Gastroesophageal sphincter (tissue), 4 donors: ENCODE results near the gene HELT. TPM values are rescaled to one million over a fixed set of nuclear protein-coding genes. Genes with fewer than 3 reads are reported as not detected.

ENCODE experiments used
- ATAC-seq: fragments of 150-250 bp; one replicate; pipeline ENCODE4 v1.9.1; 2016; ENCODE audit warnings: mild to moderate bottlenecking, moderate library complexity
- H3K27ac ChIP-seq, 4 donors: fragments of 200-600 bp; sonication (generic) in 3 of 4; 1 replicate in 3 of 4; 2 replicates in 1 of 4; pipeline ENCODE4 v1.5.1; 2016 to 2019
- H3K27me3 ChIP-seq: fragments of 200-600 bp; sonication (generic); one replicate; pipeline ENCODE4 v1.5.1; 2019
- H3K36me3 ChIP-seq, 2 donors: fragments of 200-600 bp; sonication (generic); one replicate each; pipeline ENCODE4 v1.5.1; 2019; ENCODE audit warnings: control low read depth in 1 of 2
- H3K4me1 ChIP-seq, 3 donors: fragments of 200-600 bp; sonication (generic); 1 replicate in 2 of 3; 2 replicates in 1 of 3; pipeline ENCODE4 v1.5.1; 2016 to 2019; ENCODE audit warnings: control low read depth in 2 of 3
- H3K4me3 ChIP-seq, 2 donors: fragments of 200-600 bp; sonication (generic); one replicate each; pipeline ENCODE4 v1.5.1; 2019; ENCODE audit warnings: mild to moderate bottlenecking in 1 of 2, moderate library complexity in 1 of 2
- H3K9me3 ChIP-seq, 3 donors: fragments of 200-600 bp; sonication (generic); one replicate each; pipeline ENCODE4 v1.5.1; 2017 to 2019; ENCODE audit warnings: control low read depth in 2 of 3
- EP300 ChIP-seq: sonication (generic); formaldehyde crosslinking; IDR thresholded peaks from one replicate; pipeline ENCODE4 v1.6.1; 2017; ENCODE audit warnings: antibody characterized with exemption, mild to moderate bottlenecking
- POLR2A ChIP-seq, 2 donors: fragments of 450-650 bp; IDR thresholded peaks; one replicate each; pipeline ENCODE4 v1.6.1; 2017; ENCODE audit warnings: antibody characterized with exemption in 2 of 2, mild to moderate bottlenecking in 2 of 2, moderate library complexity in 1 of 2
- POLR2AphosphoS5 ChIP-seq: sonication (generic); formaldehyde crosslinking; IDR thresholded peaks from one replicate; pipeline ENCODE4 v1.6.1; 2017; ENCODE audit warnings: antibody characterized with exemption
- WGBS, 2 donors: methylation state at CpG; one replicate each; pipeline ENCODE4 v1.1.5; 2018; ENCODE audit warnings: low coverage in 1 of 2; 5-methylcytosine and 5-hydroxymethylcytosine counted together
- total RNA-seq, 4 donors: library from RNA; depleted of rRNA; stranded (reverse); fragments of >200 nt; gene quantifications; one replicate each; pipeline ENCODE4 v1.1.0, GENCODE V29; 2016
- TF ChIP-seq, protein P1 (sequence below), 4 experiments: fragments of 200-600 bp in 2 of 4; fragments of 450-650 bp in 2 of 4; sonication (generic) in 1 of 4; IDR thresholded peaks; one replicate each; pipeline ENCODE4 v1.5.1; 2017 to 2019; ENCODE audit warnings: antibody characterized with exemption in 4 of 4, mild to moderate bottlenecking in 2 of 4, moderate library complexity in 2 of 4

The HELT gene
- total RNA-seq, 4 donors from 2014 or later = not detected

DNA sequence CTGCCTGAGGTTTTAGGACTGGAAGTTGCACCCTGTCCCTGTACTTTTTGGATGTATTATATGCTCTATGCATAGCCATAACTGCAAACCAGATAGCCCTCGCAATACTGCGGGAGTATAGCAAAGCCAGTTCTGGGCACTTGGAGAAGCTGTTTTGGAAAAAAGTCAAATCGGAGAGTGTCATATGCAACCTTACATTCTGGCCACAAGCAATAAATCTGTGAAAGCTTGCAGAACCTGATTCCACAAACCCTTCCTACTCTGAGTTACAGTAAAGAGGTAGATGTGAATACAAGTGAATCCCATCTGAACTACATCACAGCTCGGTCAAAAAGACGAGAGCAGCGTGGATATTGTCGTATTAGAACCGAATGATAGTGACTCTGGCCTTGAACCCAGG is 10.3 kb downstream of the HELT start:
- 86 to 90% methylated on average over 8 of the region's 8 CpGs for WGBS, 2 donors

DNA sequence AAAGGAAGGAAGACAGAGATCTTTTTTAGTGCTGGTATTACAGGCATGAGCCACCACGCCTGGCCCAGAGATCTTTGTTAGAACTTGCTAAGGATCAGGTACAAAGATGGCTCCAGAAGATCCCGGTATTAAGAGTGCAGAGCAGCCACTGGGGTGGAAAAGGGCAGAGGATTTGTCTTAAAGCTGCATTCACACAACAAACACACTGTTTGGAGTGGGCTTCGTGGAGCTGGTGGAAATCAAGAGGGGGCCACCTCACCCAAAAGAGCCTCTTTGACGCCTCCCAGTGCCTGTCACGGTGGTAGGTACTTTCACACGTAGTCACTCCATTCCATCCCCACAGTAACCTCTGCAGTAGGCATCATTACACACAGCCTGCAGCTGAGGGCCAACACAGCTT is 13.3 kb downstream of the HELT start:
- Histone ChIP-seq H3K27ac (no peak overlapping the region), H3K4me1 (no peaks in the 10 kb centered on the region), H3K27me3 (peaks cover 18% of the 10 kb centered on the region), H3K9me3 (no peaks in the 10 kb centered on the region), H3K36me3 (no peaks in the 10 kb centered on the region), H3K4me3 (no peak overlapping the region)
- no peak for ATAC-seq
- TF ChIP-seq POLR2A (IDR thresholded peaks at IDR 0.05) (no peak), EP300 (no peak), POLR2AphosphoS5 (no peak)
- TF ChIP-seq, protein P1, sequence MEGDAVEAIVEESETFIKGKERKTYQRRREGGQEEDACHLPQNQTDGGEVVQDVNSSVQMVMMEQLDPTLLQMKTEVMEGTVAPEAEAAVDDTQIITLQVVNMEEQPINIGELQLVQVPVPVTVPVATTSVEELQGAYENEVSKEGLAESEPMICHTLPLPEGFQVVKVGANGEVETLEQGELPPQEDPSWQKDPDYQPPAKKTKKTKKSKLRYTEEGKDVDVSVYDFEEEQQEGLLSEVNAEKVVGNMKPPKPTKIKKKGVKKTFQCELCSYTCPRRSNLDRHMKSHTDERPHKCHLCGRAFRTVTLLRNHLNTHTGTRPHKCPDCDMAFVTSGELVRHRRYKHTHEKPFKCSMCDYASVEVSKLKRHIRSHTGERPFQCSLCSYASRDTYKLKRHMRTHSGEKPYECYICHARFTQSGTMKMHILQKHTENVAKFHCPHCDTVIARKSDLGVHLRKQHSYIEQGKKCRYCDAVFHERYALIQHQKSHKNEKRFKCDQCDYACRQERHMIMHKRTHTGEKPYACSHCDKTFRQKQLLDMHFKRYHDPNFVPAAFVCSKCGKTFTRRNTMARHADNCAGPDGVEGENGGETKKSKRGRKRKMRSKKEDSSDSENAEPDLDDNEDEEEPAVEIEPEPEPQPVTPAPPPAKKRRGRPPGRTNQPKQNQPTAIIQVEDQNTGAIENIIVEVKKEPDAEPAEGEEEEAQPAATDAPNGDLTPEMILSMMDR (IDR thresholded peaks at IDR 0.05) = no peak
- WGBS, 2 donors = 68 to 73% methylated on average over 4 to 6 of the region's 6 CpGs

More for the DNA sequence above, 10.3 kb downstream of the HELT start:
- no peak for ATAC-seq
- Histone ChIP-seq H3K4me3 (no peak overlapping the region), H3K9me3 (no peaks in the 10 kb centered on the region), H3K27me3 (peaks cover 47% of the 10 kb centered on the region), H3K4me1 (no peaks in the 10 kb centered on the region), H3K36me3 (no peaks in the 10 kb centered on the region), H3K27ac (no peak overlapping the region)
- no peak for TF ChIP-seq POLR2AphosphoS5
- TF ChIP-seq EP300 = no peak
- TF ChIP-seq POLR2A (IDR thresholded peaks at IDR 0.05) = no peak
- TF ChIP-seq, protein P1 (IDR thresholded peaks at IDR 0.05) = no peak

DNA sequence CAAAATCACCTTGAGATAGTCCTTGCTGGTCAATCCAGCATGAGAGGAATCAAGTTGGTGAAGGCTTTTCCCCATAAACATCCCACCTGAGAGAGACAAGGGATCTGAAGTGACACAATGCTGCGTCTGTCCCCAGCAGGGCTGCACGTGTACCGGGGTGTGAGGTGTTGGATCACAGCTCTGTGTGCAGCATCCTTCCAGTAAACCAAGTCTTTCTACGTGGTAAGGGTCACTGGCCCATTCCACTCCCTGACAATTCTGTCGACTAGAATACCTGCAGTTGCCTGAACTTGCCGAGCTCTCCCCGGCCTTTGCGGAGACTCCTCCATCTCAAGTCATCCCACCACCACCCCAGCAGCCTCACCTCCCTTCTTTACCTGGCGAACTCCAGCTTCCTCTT is 14.8 kb downstream of the HELT start:
- H3K4me1 ChIP-seq = no peaks in the 10 kb centered on the region
- no peak for ATAC-seq
- peaks cover 12% of the 10 kb centered on the region for H3K27me3 ChIP-seq
- WGBS, 2 donors = 79 to 80% methylated on average over 2 to 6 of the region's 9 CpGs
- TF ChIP-seq POLR2AphosphoS5 (no peak), EP300 (no peak), POLR2A (IDR thresholded peaks at IDR 0.05) (no peak)
- TF ChIP-seq, protein P1 (IDR thresholded peaks at IDR 0.05) = no peak
- H3K9me3 ChIP-seq = no peaks in the 10 kb centered on the region
- H3K27ac ChIP-seq = no peak overlapping the region
- no peaks in the 10 kb centered on the region for H3K36me3 ChIP-seq
- no peak overlapping the region for H3K4me3 ChIP-seq

DNA sequence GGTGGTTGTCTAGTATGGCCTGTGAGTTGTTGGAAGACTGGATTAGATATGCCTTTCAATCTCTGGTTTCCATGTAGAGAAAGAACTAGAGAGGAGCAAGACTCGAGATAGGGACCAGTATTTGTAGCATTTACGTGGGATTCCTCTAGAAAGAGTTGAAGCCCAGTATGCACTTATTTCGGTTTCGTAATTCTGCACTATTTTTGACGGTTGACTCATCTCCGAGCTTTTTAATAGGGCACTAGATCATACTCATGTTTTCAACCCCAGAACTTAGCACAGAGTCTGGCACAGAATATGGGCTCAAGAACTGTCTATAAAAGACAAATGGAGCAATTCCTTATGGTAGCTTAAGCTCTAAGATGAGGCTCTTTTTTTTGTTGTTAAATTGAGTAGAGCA is 15.7 kb downstream of the HELT start:
- Histone ChIP-seq H3K4me3 (no peak overlapping the region), H3K9me3 (no peaks in the 10 kb centered on the region), H3K27me3 (peaks cover 12% of the 10 kb centered on the region), H3K36me3 (no peaks in the 10 kb centered on the region), H3K27ac (no peak overlapping the region), H3K4me1 (no peaks in the 10 kb centered on the region)
- no peak for ATAC-seq
- 69 to 80% methylated on average over 3 to 6 of the region's 6 CpGs for WGBS, 2 donors
- TF ChIP-seq POLR2A (IDR thresholded peaks at IDR 0.05) (no peak), EP300 (no peak), POLR2AphosphoS5 (no peak)
- TF ChIP-seq, protein P1 (IDR thresholded peaks at IDR 0.05) = no peak

DNA sequence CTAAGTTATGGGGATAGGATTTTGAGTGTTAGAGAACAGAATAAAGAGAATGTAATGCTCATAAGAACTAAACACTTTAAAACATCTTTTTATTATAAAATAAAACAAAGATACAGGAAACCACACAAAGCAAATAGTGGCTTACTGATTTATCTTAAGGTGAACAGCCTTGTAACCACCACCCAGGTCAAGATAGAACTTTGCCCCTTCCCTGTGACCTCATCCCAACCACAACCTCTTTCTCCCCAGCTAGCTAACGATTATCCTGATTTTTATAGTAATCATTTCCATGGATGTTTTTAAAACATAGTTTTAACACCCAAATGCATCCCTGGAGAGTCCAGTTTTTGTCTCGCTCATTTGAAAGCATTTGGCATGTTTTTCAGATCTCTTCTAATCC is 17.0 kb downstream of the HELT start:
- 67 to 80% methylated on average over 2 of the region's 2 CpGs for WGBS, 2 donors
- TF ChIP-seq POLR2AphosphoS5 = no peak
- no peak for TF ChIP-seq EP300
- TF ChIP-seq POLR2A (IDR thresholded peaks at IDR 0.05) = no peak
- TF ChIP-seq, protein P1 (IDR thresholded peaks at IDR 0.05) = no peak

More for the DNA sequence above, 17.0 kb downstream of the HELT start:
- no peak overlapping the region for H3K4me3 ChIP-seq
- H3K27ac ChIP-seq = no peak overlapping the region
- peaks cover 0 to 5% (median 0%) of the 10 kb centered on the region in 3 donors for H3K4me1 ChIP-seq
- peaks cover 8% of the 10 kb centered on the region for H3K27me3 ChIP-seq
- H3K36me3 ChIP-seq = no peaks in the 10 kb centered on the region
- no peaks in the 10 kb centered on the region for H3K9me3 ChIP-seq
- ATAC-seq = no peak
